ENCODE measurements around the gene DGKG. TPM values are rescaled to one million over a fixed set of nuclear protein-coding genes. Genes with fewer than 3 reads are reported as not detected.

DGKG gene
- total RNA-seq, 2 donors from 2014 or later, result 0.34 to 5.5 TPM

GRCh38 chr3:186268616-186269448 lies 93.2 kb downstream of the DGKG start:
- no peaks in the 10 kb centered on the region for H3K36me3 Mint-ChIP-seq
- no peak overlapping the region for H3K27ac Mint-ChIP-seq
- DNase-seq (ENCODE audit: low spot score in 2 of 2) (no peak), ATAC-seq (no peak)
- no peaks in the 10 kb centered on the region for H3K9me3 Mint-ChIP-seq

GRCh38 chr3:186267758-186268157 lies 94.3 kb downstream of the DGKG start:
- Mint-ChIP-seq H3K36me3 (no peaks in the 10 kb centered on the region), H3K27ac (no peak overlapping the region), H3K9me3 (no peaks in the 10 kb centered on the region)
- ATAC-seq, result no peak
- DNase-seq (ENCODE audit: low spot score in 2 of 2), result no peak

GRCh38 chr3:186264608-186265400 lies 97.2 kb downstream of the DGKG start:
- ATAC-seq (no peak), DNase-seq (ENCODE audit: low spot score in 2 of 2) (no peak)
- peaks cover 0 to 7% of the 10 kb centered on the region in 2 donors for H3K36me3 Mint-ChIP-seq
- H3K9me3 Mint-ChIP-seq, result no peaks in the 10 kb centered on the region
- no peak overlapping the region for H3K27ac Mint-ChIP-seq

- no peak overlapping the region for H3K27ac Mint-ChIP-seq
- no peaks in the 10 kb centered on the region for H3K9me3 Mint-ChIP-seq
- no peak for DNase-seq (ENCODE audit: low spot score in 2 of 2)
- H3K36me3 Mint-ChIP-seq, result peaks cover 0 to 7% of the 10 kb centered on the region in 2 donors
- ATAC-seq, result no peak
Measured at GRCh38 chr3:186261638-186262037, 100.4 kb downstream of the DGKG start.

GRCh38 chr3:186260726-186261125 lies 101.3 kb downstream of the DGKG start:
- Mint-ChIP-seq H3K9me3 (no peaks in the 10 kb centered on the region), H3K27ac (peak overlapping the region in 1 of 2 donors; percentile 72), H3K36me3 (peaks cover 0 to 7% of the 10 kb centered on the region in 2 donors)
- ATAC-seq (no peak), DNase-seq (ENCODE audit: low spot score in 2 of 2) (no peak)

GRCh38 chr3:186259612-186260383 lies 102.2 kb downstream of the DGKG start:
- H3K9me3 Mint-ChIP-seq, result no peaks in the 10 kb centered on the region
- H3K36me3 Mint-ChIP-seq, result peaks cover 0 to 7% of the 10 kb centered on the region in 2 donors
- peak overlapping the region in 1 of 2 donors; percentile 72 for H3K27ac Mint-ChIP-seq
- peak; percentile 88 to 95 for ATAC-seq
- peak; percentile 70 to 81 for DNase-seq (ENCODE audit: low spot score in 2 of 2)

- Mint-ChIP-seq H3K9me3 (no peaks in the 10 kb centered on the region), H3K27ac (peak overlapping the region in 1 of 2 donors; percentile 72), H3K36me3 (peaks cover 0 to 7% of the 10 kb centered on the region in 2 donors)
- ATAC-seq (no peak), DNase-seq (ENCODE audit: low spot score in 2 of 2) (no peak)
Measured at GRCh38 chr3:186258968-186259367, 103.1 kb downstream of the DGKG start.

- peak overlapping the region in 1 of 2 donors; percentile 39 for H3K27ac Mint-ChIP-seq
- ATAC-seq (no peak), DNase-seq (ENCODE audit: low spot score in 2 of 2) (no peak)
- no peaks in the 10 kb centered on the region for H3K9me3 Mint-ChIP-seq
- peaks cover 0 to 7% of the 10 kb centered on the region in 2 donors for H3K36me3 Mint-ChIP-seq
Measured at GRCh38 chr3:186257866-186258265, 104.2 kb downstream of the DGKG start.

- Mint-ChIP-seq H3K27ac (no peak overlapping the region), H3K9me3 (no peaks in the 10 kb centered on the region), H3K36me3 (peaks cover 0 to 7% of the 10 kb centered on the region in 2 donors)
- DNase-seq (ENCODE audit: low spot score in 2 of 2), result peak in 1 of 2 donors; percentile 35
- no peak for ATAC-seq
Measured at GRCh38 chr3:186255703-186256331, 106.2 kb downstream of the DGKG start.

GRCh38 chr3:186254676-186255650 lies 107.1 kb downstream of the DGKG start:
- H3K36me3 Mint-ChIP-seq, result peaks cover 0 to 2% of the 10 kb centered on the region in 2 donors
- DNase-seq (ENCODE audit: low spot score in 2 of 2), result peak; percentile 44 to 76
- H3K9me3 Mint-ChIP-seq, result no peaks in the 10 kb centered on the region
- peak overlapping the region; percentile 0 to 49 for H3K27ac Mint-ChIP-seq
- peak; percentile 70 to 84 for ATAC-seq

- Mint-ChIP-seq H3K9me3 (no peaks in the 10 kb centered on the region), H3K27ac (no peak overlapping the region)
Measured at GRCh38 chr3:186251948-186252619, 110.0 kb downstream of the DGKG start.

GRCh38 chr3:186248850-186249249 lies 113.2 kb downstream of the DGKG start:
- no peaks in the 10 kb centered on the region for H3K36me3 Mint-ChIP-seq
- no peak for DNase-seq (ENCODE audit: low spot score in 2 of 2)
- no peak overlapping the region for H3K27ac Mint-ChIP-seq
- H3K9me3 Mint-ChIP-seq, result no peaks in the 10 kb centered on the region
- ATAC-seq, result no peak

More at GRCh38 chr3:186251948-186252619, 110.0 kb downstream of the DGKG start:
- DNase-seq (ENCODE audit: low spot score in 2 of 2) (no peak), ATAC-seq (no peak)
- no peaks in the 10 kb centered on the region for H3K36me3 Mint-ChIP-seq

GRCh38 chr3:186247821-186248814 lies 113.9 kb downstream of the DGKG start:
- Mint-ChIP-seq H3K27ac (no peak overlapping the region), H3K9me3 (no peaks in the 10 kb centered on the region), H3K36me3 (no peaks in the 10 kb centered on the region)
- DNase-seq (ENCODE audit: low spot score in 2 of 2) (no peak), ATAC-seq (peak in 1 of 2 donors; percentile 40)

GRCh38 chr3:186246941-186247340 lies 115.1 kb downstream of the DGKG start:
- ATAC-seq (no peak), DNase-seq (ENCODE audit: low spot score in 2 of 2) (no peak)
- Mint-ChIP-seq H3K9me3 (no peaks in the 10 kb centered on the region), H3K27ac (no peak overlapping the region), H3K36me3 (no peaks in the 10 kb centered on the region)
